Hematopoietic multipotent progenitor cell treated with erythropoietin and hydrocortisone succinate and interleukin-3 and kit ligand, for 17 days (in vitro differentiated cells): ENCODE measurements around the gene FNDC1.

ENCODE experiments used
- DNase-seq: peaks from one replicate; pipeline ENCODE4 v3.0.0-alpha.2; 2015; ENCODE audit warnings: low spot score

Gene FNDC1

GRCh38 chr6:159212525-159213280, 43.5 kb downstream of the FNDC1 start:
- DNase-seq, result no peak

DNA sequence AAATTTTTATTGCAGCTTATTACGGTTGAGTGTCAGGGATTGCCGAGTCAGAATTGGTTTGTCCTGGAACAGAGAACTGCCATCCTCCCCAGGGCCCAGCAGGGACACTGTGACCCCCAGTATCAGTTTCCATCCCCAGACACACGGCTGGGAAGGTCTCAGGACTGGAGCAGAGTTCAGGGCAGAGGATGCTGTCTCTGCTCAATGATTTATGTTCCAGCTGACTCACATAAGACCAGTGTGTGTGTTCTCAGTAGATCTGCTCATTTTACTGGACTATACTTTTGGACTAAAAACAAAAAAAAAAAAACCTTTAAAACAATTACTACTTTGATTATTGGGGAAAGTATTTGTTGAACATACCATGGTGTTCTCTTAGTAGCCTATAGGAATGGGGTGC, 44.2 kb downstream of the FNDC1 start:
- no peak for DNase-seq

GRCh38 chr6:159214281-159214680, 45.1 kb downstream of the FNDC1 start:
- DNase-seq, result no peak

- DNase-seq, result no peak
Measured at GRCh38 chr6:159217595-159218275, 48.5 kb downstream of the FNDC1 start.

GRCh38 chr6:159220093-159220492, 50.9 kb downstream of the FNDC1 start:
- DNase-seq, result no peak

DNA sequence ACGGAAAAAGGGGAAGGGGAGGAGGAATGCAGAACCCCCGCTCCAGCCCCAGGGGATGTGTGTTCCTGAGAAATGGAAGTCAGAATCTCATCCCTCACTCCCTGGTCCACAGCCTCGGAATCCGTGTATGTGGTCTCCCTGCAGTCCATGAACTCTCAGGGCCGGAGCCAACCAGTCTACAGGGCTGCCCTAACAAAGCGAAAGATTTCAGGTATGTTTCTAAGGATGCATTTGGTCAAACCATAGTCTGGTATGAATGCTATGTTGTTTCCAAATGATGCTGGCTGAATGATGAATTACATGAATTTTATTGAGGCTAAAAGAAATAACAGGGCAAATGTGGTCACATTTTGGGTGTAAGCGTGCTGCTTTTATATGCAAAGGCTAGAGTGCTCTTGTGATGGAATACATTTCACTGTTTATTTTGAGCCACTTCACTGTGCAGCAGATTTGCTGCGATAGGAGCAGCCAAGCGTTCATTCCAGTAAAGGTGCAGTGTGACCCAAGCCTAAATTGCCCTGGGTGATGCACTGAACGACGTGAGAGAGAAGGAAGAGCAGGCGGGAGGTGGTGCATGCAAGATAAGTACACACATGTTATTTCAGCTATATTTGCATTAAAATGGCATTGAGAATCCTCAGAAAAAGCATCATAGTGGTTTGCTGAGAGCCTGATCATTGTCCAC, 52.4 kb downstream of the FNDC1 start:
- no peak for DNase-seq

DNA sequence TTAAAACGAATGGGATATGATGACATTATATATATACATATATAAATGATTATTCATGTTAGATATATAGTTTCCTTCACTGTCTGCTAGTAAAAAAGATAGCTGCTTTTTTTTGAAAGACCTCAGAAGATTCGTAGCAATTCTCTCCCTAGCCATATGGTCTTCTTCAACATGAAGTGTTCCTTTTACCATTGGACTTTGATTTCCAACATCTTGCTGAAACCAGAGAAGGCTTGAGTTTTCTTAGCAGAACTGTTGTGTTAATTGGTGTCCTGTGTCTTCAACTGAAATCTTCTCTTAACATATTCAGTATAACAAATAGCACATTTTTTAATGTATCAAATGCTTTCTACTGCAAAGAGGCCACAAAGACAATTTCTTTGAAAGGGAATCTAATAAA, 55.3 kb downstream of the FNDC1 start:
- DNase-seq, result no peak

GRCh38 chr6:159229651-159230051, 60.5 kb downstream of the FNDC1 start:
- no peak for DNase-seq

DNA sequence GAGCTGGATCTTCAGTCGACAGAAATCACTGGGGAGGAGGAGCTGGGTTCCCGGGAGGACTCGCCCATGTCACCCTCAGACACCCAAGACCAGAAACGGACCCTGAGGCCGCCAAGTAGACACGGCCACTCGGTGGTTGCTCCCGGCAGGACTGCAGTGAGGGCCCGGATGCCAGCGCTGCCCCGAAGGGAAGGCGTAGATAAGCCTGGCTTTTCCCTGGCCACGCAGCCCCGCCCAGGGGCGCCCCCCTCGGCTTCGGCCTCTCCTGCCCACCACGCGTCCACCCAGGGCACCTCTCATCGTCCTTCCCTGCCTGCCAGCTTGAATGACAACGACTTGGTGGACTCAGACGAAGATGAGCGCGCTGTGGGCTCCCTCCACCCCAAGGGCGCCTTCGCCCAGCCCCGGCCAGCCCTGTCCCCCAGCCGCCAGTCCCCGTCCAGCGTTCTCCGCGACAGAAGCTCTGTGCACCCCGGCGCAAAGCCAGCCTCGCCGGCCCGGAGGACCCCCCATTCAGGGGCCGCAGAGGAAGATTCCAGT, 63.0 kb downstream of the FNDC1 start:
- no peak for DNase-seq

DNA sequence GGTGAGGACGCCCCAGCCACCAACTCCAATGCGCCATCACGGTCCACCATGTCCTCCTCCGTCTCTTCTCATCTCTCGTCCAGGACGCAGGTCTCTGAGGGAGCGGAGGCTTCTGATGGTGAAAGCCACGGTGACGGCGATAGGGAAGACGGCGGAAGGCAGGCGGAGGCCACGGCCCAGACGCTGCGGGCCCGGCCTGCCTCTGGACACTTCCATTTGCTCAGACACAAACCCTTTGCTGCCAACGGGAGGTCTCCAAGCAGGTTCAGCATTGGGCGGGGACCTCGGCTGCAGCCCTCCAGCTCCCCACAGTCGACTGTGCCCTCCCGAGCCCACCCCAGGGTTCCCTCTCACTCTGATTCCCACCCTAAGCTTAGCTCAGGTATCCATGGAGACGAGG, 63.6 kb downstream of the FNDC1 start:
- DNase-seq, result no peak

- no peak for DNase-seq
Measured at GRCh38 chr6:159233365-159234101, 64.3 kb downstream of the FNDC1 start.

GRCh38 chr6:159234102-159234553, 64.9 kb downstream of the FNDC1 start:
- no peak for DNase-seq

GRCh38 chr6:159238920-159239558, 69.8 kb downstream of the FNDC1 start:
- no peak for DNase-seq

- DNase-seq, result no peak
Measured at GRCh38 chr6:159249128-159249527, 79.9 kb downstream of the FNDC1 start.

- DNase-seq, result no peak
Measured at GRCh38 chr6:159249752-159250151, 80.6 kb downstream of the FNDC1 start.

- no peak for DNase-seq
Measured at GRCh38 chr6:159250633-159251032, 81.4 kb downstream of the FNDC1 start.

- DNase-seq, result peak; percentile 32
Measured at GRCh38 chr6:159252955-159253508, 83.8 kb downstream of the FNDC1 start.

- no peak for DNase-seq
Measured at GRCh38 chr6:159254186-159254585, 85.0 kb downstream of the FNDC1 start.

DNA sequence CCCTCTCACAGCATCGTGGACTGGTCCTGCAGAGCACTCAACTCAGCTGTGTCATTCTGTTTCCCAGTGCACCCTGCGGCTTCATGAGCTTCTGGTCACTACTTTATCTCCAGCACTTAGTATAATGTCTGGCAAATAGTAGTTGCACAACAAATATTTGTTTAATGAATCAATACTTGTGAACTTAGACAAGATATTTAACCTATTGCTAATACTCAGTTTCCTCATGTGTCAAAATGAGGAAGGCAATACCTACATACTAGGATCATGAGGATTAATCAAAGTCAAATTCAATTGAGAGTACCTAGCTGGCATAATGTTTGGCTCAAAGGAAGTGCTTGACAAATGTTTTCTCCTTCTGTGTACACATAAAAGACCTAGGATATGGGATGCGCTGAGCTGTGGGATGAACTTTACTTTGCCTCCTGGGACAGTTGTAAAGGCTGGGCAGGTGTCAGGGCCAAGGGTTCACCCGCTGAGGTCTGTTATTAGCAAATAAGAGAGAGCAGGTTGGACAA, 86.3 kb downstream of the FNDC1 start:
- DNase-seq, result no peak

DNA sequence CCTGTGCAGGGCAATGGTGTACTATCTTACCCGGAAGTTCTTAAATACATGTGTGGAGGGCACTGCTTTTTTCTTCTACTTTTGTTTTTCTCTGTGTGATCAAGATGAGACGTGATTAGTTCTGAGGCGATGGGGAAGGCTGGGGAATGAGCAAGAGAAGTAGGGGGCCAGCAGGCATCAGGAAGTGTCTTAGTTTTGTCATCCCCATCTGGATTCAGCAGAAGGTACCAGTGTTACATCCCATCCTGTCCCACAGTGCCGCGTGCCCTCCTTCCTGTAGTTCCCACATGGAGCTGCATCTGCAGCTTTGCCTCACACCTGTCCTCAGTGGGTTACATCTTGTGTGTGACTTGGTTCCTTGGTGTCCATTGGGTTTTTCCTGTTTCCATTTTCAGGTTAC, 86.9 kb downstream of the FNDC1 start:
- no peak for DNase-seq

GRCh38 chr6:159257846-159258245, 88.6 kb downstream of the FNDC1 start:
- no peak for DNase-seq
